HepG2 (cell line): ENCODE data around the gene OGFOD3. TPM values are rescaled to one million over a fixed set of nuclear protein-coding genes. Genes with fewer than 3 reads are reported as not detected.

Experiments used
- ATAC-seq: fragments of 200-7000 bp; cut with Tn5 transposase; 3 replicates; pipeline ENCODE4 v1.9.1; 2020; ENCODE audit warnings: mild to moderate bottlenecking, moderate library complexity
- BruUV-seq: library from RNA; stranded (reverse); fragments of 400-500 nt; replicated peaks from 2 replicates; lab custom pipeline; 2021; lab: Mats Ljungman, UMichigan
- CTCF ChIA-PET: fragments of 300-600 bp; formaldehyde crosslinking; extraction: SDS; loops from one replicate; lab custom pipeline; 2021; ENCODE audit warnings: low total read pairs, inconsistent platforms, low intra/inter-chr PET ratio; lab: Yijun Ruan, JAX
- POLR2A ChIA-PET: fragments of 350-600 bp; sonication (Branson Sonifier 250); formaldehyde crosslinking; loops from one replicate; lab custom pipeline; 2020; ENCODE audit warnings: antibody characterized with exemption, inconsistent platforms; lab: Yijun Ruan, JAX
- DNase-seq: peaks from one replicate; pipeline ENCODE4 v3.0.0-alpha.2; 2015; ENCODE audit warnings: low spot score
- FAIRE-seq: peaks from 3 replicates; lab custom pipeline; 2011; peaks lifted over from hg19 to GRCh38; lab: Jason Lieb, UNC
- H2AFZ ChIP-seq: one replicate; pipeline ENCODE4 v1.6.1; 2011; ENCODE audit warnings: low read length, inconsistent platforms
- H3K27ac ChIP-seq: fragments of 300-600 bp; 3 replicates; pipeline ENCODE4 v1.8.0; 2011; ENCODE audit warnings: mixed run types, mild to moderate bottlenecking, mixed read lengths, low read length, inconsistent platforms; ENCODE audit not compliant: insufficient read depth; ENCODE audit errors: extremely low read length
- H3K27me3 ChIP-seq, 2 experiments: fragments of 200-600 bp in 1 of 2; 2 replicates in 1 of 2; 3 replicates in 1 of 2; pipeline versions ENCODE4 v1.6.0 to v1.8.0; 2011; ENCODE audit warnings: low read length in 2 of 2, mild to moderate bottlenecking in 2 of 2, moderate library complexity in 2 of 2, inconsistent platforms in 1 of 2; ENCODE audit not compliant: insufficient read depth in 2 of 2, control insufficient read depth in 1 of 2
- H3K36me3 ChIP-seq, 2 experiments: fragments of 200-600 bp in 1 of 2; replicated peaks in 1 of 2; 2 replicates in 1 of 2; 3 replicates in 1 of 2; pipeline versions ENCODE4 v1.5.1 to v1.8.0; 2011; ENCODE audit warnings: low read length in 2 of 2, inconsistent platforms in 1 of 2; ENCODE audit not compliant: insufficient read depth in 2 of 2, control insufficient read depth in 1 of 2
- H3K4me1 ChIP-seq: 2 replicates; pipeline ENCODE4 v1.5.1; 2012; ENCODE audit warnings: low read length, inconsistent platforms; ENCODE audit not compliant: insufficient read depth
- H3K4me2 ChIP-seq: 2 replicates; pipeline ENCODE4 v1.6.0; 2011; ENCODE audit warnings: low read depth, low read length, inconsistent platforms
- H3K4me3 ChIP-seq, 3 experiments: fragments of 200-600 bp in 1 of 3; sonication (generic), shearing (Covaris generic) in 1 of 3; replicated peaks in 1 of 3; 2 replicates each; pipeline ENCODE4 v1.5.1; 2011 to 2016; ENCODE audit warnings: low read length in 3 of 3, inconsistent platforms in 2 of 3, low read depth in 2 of 3, mild to moderate bottlenecking in 2 of 3, control low read depth in 1 of 3, mixed read lengths in 1 of 3; ENCODE audit not compliant: insufficient read depth in 1 of 3
- H3K79me2 ChIP-seq: one replicate; pipeline ENCODE4 v1.6.1; 2011; ENCODE audit warnings: low read length, inconsistent platforms; ENCODE audit not compliant: insufficient read depth
- H3K9ac ChIP-seq: 2 replicates; pipeline ENCODE4 v1.6.0; 2011; ENCODE audit warnings: mild to moderate bottlenecking, low read depth, low read length, inconsistent platforms; ENCODE audit not compliant: insufficient read depth
- H3K9me3 ChIP-seq: 2 replicates; pipeline ENCODE4 v1.5.1; 2012; ENCODE audit warnings: mild to moderate bottlenecking, low read length
- H4K20me1 ChIP-seq: 2 replicates; pipeline ENCODE4 v1.6.0; 2011; ENCODE audit warnings: inconsistent platforms, mild to moderate bottlenecking, low read length, moderate library complexity; ENCODE audit not compliant: insufficient read depth
- CREB1 ChIP-seq, 2 experiments: fragments of 450-650 bp in 1 of 2; IDR thresholded peaks; 2 replicates each; pipeline ENCODE4 v1.6.1; 2016 to 2017; ENCODE audit warnings: control low read depth in 1 of 2, mild to moderate bottlenecking in 1 of 2, missing compliant biosample characterization in 1 of 2, missing genetic modification characterization in 1 of 2
- TRIM24 ChIP-seq: sonication (generic); formaldehyde crosslinking; IDR thresholded peaks from 2 replicates; pipeline ENCODE4 v1.8.0; 2022; ENCODE audit warnings: mild to moderate bottlenecking, missing genetic modification reagents
- ZNF75D ChIP-seq: sonication (generic); formaldehyde crosslinking; IDR thresholded peaks from 2 replicates; pipeline ENCODE4 v1.8.1; 2023; ENCODE audit warnings: missing genetic modification reagents, mild to moderate bottlenecking, borderline replicate concordance
- WGBS: methylation state at CpG from one replicate; pipeline ENCODE4 v1.1.6; 2017; ENCODE audit warnings: low lambda C conversion rate; 5-methylcytosine and 5-hydroxymethylcytosine counted together
- in situ Hi-C: cut with HindIII; loops from 2 replicates; pipeline ENCODE4 v1.10.0; 2017; ENCODE audit warnings: low pct_unique_long_range_greater_than_20kb; ENCODE audit not compliant: extremely low pct_ligation_motif_present
- intact Hi-C: fragments of 100-400 bp; cut with micrococcal nuclease; formaldehyde crosslinking; loops from one replicate; pipeline ENCODE4 v1.10.0; 2022; ENCODE audit not compliant: unreplicated experiment
- polyA plus RNA-seq, 8 experiments: library from polyadenylated mRNA; depleted of rRNA in 3 of 8; stranded (reverse) in 7 of 8; unstranded in 1 of 8; fragments of >200 nt; fragmentation: Illumina TruSeq in 4 of 8; extraction: Trizol in 4 of 8; gene quantifications; 2 replicates each; pipeline versions ENCODE4 v1.2.1 to v1.2.3, GENCODE V29; 2011 to 2016; ENCODE audit warnings: low read depth in 4 of 8, missing spikeins in 1 of 8, mixed read lengths in 1 of 8; ENCODE audit not compliant: insufficient read depth in 1 of 8
- total RNA-seq, 5 experiments: library from RNA; depleted of rRNA; stranded (reverse); fragments of >200 nt; fragmentation: Illumina TruSeq; extraction: Trizol; gene quantifications; 2 replicates each; pipeline ENCODE4 v1.2.3, GENCODE V29; 2016; ENCODE audit warnings: low read depth in 1 of 5
- TF ChIP-seq, protein P1 (sequence below), 2 experiments: sonication (generic) in 1 of 2; formaldehyde crosslinking in 1 of 2; IDR thresholded peaks; 2 replicates each; pipeline versions ENCODE4 v1.5.1 to v1.6.1; 2011 to 2020; ENCODE audit warnings: borderline replicate concordance in 1 of 2, low read depth in 1 of 2, low read length in 1 of 2, mild to moderate bottlenecking in 1 of 2, missing genetic modification reagents in 1 of 2, moderate library complexity in 1 of 2
- TF ChIP-seq, protein P2 (sequence below): sonication (generic); formaldehyde crosslinking; IDR thresholded peaks from 2 replicates; pipeline ENCODE4 v1.4.0; 2020; ENCODE audit warnings: missing genetic modification reagents
- TF ChIP-seq, protein P3 (sequence below): IDR thresholded peaks from 2 replicates; pipeline ENCODE4 v1.6.1; 2012; ENCODE audit warnings: inconsistent platforms
- TF ChIP-seq, protein P4 (sequence below): sonication (generic); formaldehyde crosslinking; IDR thresholded peaks from 2 replicates; pipeline ENCODE4 v1.9.0; 2021; ENCODE audit warnings: mild to moderate bottlenecking, missing genetic modification reagents

Gene OGFOD3
- total and polyA plus RNA-seq, 2 of the 13 experiments (the other 11 are each of a cell fraction or from before 2014, with no cell fraction given): 40.0 to 42.1 TPM

GRCh38 chr17:82380860-82381702 is 37.3 kb downstream of the OGFOD3 start:
- Histone ChIP-seq H3K36me3 (no peaks in the 10 kb centered on the region), H3K9me3 (no peaks in the 10 kb centered on the region), H3K9ac (no peak overlapping the region), H4K20me1 (no peaks in the 10 kb centered on the region), H2AFZ (no peak overlapping the region), H3K4me3 (peak overlapping the region in 1 of 3 experiments; percentile 23; a peak in 2 of 6 replicates), H3K4me1 (peaks cover 74% of the 10 kb centered on the region), H3K79me2 (no peaks in the 10 kb centered on the region), H3K27ac (no peak overlapping the region), H3K4me2 (peak overlapping the region; percentile 39), H3K27me3 (peaks cover 5 to 39% of the 10 kb centered on the region in 2 experiments; a peak in 4 of 5 replicates)
- DNase-seq (no peak), FAIRE-seq (peak; percentile 83), ATAC-seq (no peak)
- ChIA-PET CTCF (no interaction called here), POLR2A (no interaction called here)
- 35% methylated on average over 23 of the region's 23 CpGs for WGBS
- intact Hi-C loops (no loop called here), in situ Hi-C loops (no loop called here)
- no TSS peak for BruUV-seq
- TF ChIP-seq, protein P1, sequence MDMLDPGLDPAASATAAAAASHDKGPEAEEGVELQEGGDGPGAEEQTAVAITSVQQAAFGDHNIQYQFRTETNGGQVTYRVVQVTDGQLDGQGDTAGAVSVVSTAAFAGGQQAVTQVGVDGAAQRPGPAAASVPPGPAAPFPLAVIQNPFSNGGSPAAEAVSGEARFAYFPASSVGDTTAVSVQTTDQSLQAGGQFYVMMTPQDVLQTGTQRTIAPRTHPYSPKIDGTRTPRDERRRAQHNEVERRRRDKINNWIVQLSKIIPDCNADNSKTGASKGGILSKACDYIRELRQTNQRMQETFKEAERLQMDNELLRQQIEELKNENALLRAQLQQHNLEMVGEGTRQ (IDR thresholded peaks at IDR 0.05; ENCODE audit: low read depth, low read length): 0 out of 2 replicates have a peak, but pooled peaks have one; percentile 1
- TF ChIP-seq, protein P1 (CRISPR knock-in tag; IDR thresholded peaks at IDR 0.05; ENCODE audit: borderline replicate concordance): no peak
- no peak for TF ChIP-seq ZNF75D (CRISPR knock-in tag)
- peak; percentile 73 for TF ChIP-seq CREB1 (IDR thresholded peaks at IDR 0.05)
- TF ChIP-seq CREB1 (CRISPR knock-in tag; IDR thresholded peaks at IDR 0.05): no peak
- no peak for TF ChIP-seq TRIM24
- TF ChIP-seq, protein P2, sequence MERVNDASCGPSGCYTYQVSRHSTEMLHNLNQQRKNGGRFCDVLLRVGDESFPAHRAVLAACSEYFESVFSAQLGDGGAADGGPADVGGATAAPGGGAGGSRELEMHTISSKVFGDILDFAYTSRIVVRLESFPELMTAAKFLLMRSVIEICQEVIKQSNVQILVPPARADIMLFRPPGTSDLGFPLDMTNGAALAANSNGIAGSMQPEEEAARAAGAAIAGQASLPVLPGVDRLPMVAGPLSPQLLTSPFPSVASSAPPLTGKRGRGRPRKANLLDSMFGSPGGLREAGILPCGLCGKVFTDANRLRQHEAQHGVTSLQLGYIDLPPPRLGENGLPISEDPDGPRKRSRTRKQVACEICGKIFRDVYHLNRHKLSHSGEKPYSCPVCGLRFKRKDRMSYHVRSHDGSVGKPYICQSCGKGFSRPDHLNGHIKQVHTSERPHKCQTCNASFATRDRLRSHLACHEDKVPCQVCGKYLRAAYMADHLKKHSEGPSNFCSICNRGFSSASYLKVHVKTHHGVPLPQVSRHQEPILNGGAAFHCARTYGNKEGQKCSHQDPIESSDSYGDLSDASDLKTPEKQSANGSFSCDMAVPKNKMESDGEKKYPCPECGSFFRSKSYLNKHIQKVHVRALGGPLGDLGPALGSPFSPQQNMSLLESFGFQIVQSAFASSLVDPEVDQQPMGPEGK: no peak
- TF ChIP-seq, protein P3, sequence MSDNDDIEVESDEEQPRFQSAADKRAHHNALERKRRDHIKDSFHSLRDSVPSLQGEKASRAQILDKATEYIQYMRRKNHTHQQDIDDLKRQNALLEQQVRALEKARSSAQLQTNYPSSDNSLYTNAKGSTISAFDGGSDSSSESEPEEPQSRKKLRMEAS: peak; percentile 63
- TF ChIP-seq, protein P4, sequence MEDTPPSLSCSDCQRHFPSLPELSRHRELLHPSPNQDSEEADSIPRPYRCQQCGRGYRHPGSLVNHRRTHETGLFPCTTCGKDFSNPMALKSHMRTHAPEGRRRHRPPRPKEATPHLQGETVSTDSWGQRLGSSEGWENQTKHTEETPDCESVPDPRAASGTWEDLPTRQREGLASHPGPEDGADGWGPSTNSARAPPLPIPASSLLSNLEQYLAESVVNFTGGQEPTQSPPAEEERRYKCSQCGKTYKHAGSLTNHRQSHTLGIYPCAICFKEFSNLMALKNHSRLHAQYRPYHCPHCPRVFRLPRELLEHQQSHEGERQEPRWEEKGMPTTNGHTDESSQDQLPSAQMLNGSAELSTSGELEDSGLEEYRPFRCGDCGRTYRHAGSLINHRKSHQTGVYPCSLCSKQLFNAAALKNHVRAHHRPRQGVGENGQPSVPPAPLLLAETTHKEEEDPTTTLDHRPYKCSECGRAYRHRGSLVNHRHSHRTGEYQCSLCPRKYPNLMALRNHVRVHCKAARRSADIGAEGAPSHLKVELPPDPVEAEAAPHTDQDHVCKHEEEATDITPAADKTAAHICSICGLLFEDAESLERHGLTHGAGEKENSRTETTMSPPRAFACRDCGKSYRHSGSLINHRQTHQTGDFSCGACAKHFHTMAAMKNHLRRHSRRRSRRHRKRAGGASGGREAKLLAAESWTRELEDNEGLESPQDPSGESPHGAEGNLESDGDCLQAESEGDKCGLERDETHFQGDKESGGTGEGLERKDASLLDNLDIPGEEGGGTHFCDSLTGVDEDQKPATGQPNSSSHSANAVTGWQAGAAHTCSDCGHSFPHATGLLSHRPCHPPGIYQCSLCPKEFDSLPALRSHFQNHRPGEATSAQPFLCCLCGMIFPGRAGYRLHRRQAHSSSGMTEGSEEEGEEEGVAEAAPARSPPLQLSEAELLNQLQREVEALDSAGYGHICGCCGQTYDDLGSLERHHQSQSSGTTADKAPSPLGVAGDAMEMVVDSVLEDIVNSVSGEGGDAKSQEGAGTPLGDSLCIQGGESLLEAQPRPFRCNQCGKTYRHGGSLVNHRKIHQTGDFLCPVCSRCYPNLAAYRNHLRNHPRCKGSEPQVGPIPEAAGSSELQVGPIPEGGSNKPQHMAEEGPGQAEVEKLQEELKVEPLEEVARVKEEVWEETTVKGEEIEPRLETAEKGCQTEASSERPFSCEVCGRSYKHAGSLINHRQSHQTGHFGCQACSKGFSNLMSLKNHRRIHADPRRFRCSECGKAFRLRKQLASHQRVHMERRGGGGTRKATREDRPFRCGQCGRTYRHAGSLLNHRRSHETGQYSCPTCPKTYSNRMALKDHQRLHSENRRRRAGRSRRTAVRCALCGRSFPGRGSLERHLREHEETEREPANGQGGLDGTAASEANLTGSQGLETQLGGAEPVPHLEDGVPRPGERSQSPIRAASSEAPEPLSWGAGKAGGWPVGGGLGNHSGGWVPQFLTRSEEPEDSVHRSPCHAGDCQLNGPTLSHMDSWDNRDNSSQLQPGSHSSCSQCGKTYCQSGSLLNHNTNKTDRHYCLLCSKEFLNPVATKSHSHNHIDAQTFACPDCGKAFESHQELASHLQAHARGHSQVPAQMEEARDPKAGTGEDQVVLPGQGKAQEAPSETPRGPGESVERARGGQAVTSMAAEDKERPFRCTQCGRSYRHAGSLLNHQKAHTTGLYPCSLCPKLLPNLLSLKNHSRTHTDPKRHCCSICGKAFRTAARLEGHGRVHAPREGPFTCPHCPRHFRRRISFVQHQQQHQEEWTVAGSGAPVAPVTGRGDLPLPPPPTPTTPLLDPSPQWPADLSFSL (CRISPR knock-in tag): peak; percentile 89
